ENCODE data around the gene PAK5. TPM values are rescaled to one million over a fixed set of nuclear protein-coding genes. Genes with fewer than 3 reads are reported as not detected.

The PAK5 gene
- total RNA-seq, 1 experiment from 2014 or later = not detected

GRCh38 chr20:9510911-9511310, 328.0 kb downstream of the PAK5 start:
- in situ Hi-C loops (cut with HindIII; ENCODE audit: low pct_unique_long_range_greater_than_20kb, low sequenced_read_pairs) (no loop called here), intact Hi-C loops (cut with micrococcal nuclease; ENCODE audit: unreplicated experiment) (no loop called here)
- H3K27ac ChIP-seq (ENCODE audit: low read length) = no peak overlapping the region
- POLR2A ChIA-PET = no interaction called here
- no peaks in the 10 kb centered on the region; the same call in 1 of the 2 replicates for H3K36me3 ChIP-seq (ENCODE audit: control insufficient read depth, insufficient read depth, low read length)
- no TSS peak for BruUV-seq (replicated peaks)
- no peak for ATAC-seq
- no peak overlapping the region for H3K4me3 ChIP-seq (ENCODE audit: low read depth in 2 of 2, low read length in 2 of 2)
- CTCF ChIA-PET = no interaction called here
- peaks cover 5% of the 10 kb centered on the region; the same call in 1 of the 2 replicates for H3K4me1 ChIP-seq (ENCODE audit: control insufficient read depth, insufficient read depth, low read length)
- DNase-seq (ENCODE audit: low read depth, low spot score) = no peak
- H3K9me3 ChIP-seq (ENCODE audit: control insufficient read depth, insufficient read depth, low read depth, low read length) = no peaks in the 10 kb centered on the region
- TF ChIP-seq TCF7L2 (IDR thresholded peaks at IDR 0.05; ENCODE audit: low read depth, low read length) = no peak
- no peak for TF ChIP-seq SIN3A (IDR thresholded peaks at IDR 0.05; ENCODE audit: borderline replicate concordance, insufficient read depth, low read depth, low read length)
- no peak for TF ChIP-seq POLR2AphosphoS5 (IDR thresholded peaks at IDR 0.05; ENCODE audit: low read depth, low read length)
- no peak for TF ChIP-seq REST (IDR thresholded peaks at IDR 0.05; ENCODE audit: insufficient read depth in 1 of 2, low read depth in 2 of 2, low read length in 1 of 2)
- no peak for TF ChIP-seq CTCF (IDR thresholded peaks at IDR 0.05)
- peaks cover 33% of the 10 kb centered on the region for H3K27me3 ChIP-seq (ENCODE audit: control insufficient read depth, insufficient read depth, low read length)

- DNase-seq (ENCODE audit: low read depth, low spot score) (no peak), ATAC-seq (no peak)
- ChIA-PET CTCF (interaction anchor here (0.7 kb wide), 1 partner anchor 18 kb away, joined by 3 read pairs; no protein-coding TSS in a partner anchor), POLR2A (no interaction called here)
- Histone ChIP-seq H3K36me3 (ENCODE audit: control insufficient read depth, insufficient read depth, low read length) (no peaks in the 10 kb centered on the region; the same call in 1 of the 2 replicates), H3K9me3 (ENCODE audit: control insufficient read depth, insufficient read depth, low read depth, low read length) (no peaks in the 10 kb centered on the region), H3K27me3 (ENCODE audit: control insufficient read depth, insufficient read depth, low read length) (peaks cover 25% of the 10 kb centered on the region), H3K4me3 (ENCODE audit: low read depth in 2 of 2, low read length in 2 of 2) (no peak overlapping the region), H3K4me1 (ENCODE audit: control insufficient read depth, insufficient read depth, low read length) (no peaks in the 10 kb centered on the region; the same call in 1 of the 2 replicates), H3K27ac (ENCODE audit: low read length) (no peak overlapping the region)
- intact Hi-C loops (cut with micrococcal nuclease; ENCODE audit: unreplicated experiment) = no loop called here
- in situ Hi-C loops (cut with HindIII; ENCODE audit: low pct_unique_long_range_greater_than_20kb, low sequenced_read_pairs) = no loop called here
- no TSS peak for BruUV-seq (replicated peaks)
- TF ChIP-seq SIN3A (IDR thresholded peaks at IDR 0.05; ENCODE audit: borderline replicate concordance, insufficient read depth, low read depth, low read length) (no peak), CTCF (IDR thresholded peaks at IDR 0.05) (no peak), TCF7L2 (IDR thresholded peaks at IDR 0.05; ENCODE audit: low read depth, low read length) (no peak), POLR2AphosphoS5 (IDR thresholded peaks at IDR 0.05; ENCODE audit: low read depth, low read length) (no peak), REST (IDR thresholded peaks at IDR 0.05; ENCODE audit: insufficient read depth in 1 of 2, low read depth in 2 of 2, low read length in 1 of 2) (no peak)
Measured at GRCh38 chr20:9509246-9509645, 329.6 kb downstream of the PAK5 start.

Measured in Panc1 (cell line).